ENCODE results near the gene ZPBP2.

DNA sequence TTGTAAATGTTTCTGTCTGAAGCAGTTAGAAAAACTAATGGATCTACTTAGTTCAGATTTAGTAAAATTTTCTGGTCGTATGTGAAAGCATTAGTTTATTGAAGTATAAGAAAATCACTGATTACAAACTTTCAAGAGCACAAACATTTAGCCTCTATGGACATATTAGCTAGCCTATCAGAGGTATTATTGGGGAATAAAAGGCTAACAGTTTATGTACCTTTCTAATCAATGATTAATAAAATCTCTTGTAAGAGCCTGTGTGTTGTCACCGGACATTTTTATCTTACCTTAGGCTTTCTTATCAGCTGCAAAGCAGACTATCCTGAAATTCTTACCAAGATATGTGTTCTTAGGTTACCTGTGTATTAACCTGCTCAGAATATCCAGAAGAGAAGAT is 21.2 kb downstream of the ZPBP2 start:
- TF ChIP-seq, protein P1, sequence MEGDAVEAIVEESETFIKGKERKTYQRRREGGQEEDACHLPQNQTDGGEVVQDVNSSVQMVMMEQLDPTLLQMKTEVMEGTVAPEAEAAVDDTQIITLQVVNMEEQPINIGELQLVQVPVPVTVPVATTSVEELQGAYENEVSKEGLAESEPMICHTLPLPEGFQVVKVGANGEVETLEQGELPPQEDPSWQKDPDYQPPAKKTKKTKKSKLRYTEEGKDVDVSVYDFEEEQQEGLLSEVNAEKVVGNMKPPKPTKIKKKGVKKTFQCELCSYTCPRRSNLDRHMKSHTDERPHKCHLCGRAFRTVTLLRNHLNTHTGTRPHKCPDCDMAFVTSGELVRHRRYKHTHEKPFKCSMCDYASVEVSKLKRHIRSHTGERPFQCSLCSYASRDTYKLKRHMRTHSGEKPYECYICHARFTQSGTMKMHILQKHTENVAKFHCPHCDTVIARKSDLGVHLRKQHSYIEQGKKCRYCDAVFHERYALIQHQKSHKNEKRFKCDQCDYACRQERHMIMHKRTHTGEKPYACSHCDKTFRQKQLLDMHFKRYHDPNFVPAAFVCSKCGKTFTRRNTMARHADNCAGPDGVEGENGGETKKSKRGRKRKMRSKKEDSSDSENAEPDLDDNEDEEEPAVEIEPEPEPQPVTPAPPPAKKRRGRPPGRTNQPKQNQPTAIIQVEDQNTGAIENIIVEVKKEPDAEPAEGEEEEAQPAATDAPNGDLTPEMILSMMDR (conservative IDR thresholded peaks at IDR 0.05 in 1 of 2, IDR thresholded peaks at IDR 0.05 in 1 of 2; ENCODE audit: extremely low read depth in 1 of 2, insufficient read depth in 1 of 2, low read depth in 1 of 2, low read length in 2 of 2) = no peak
- no peak for TF ChIP-seq EZH2 (IDR thresholded peaks at IDR 0.05; ENCODE audit: borderline replicate concordance, low read length)
